NCI-H226 (cell line): ENCODE measurements around the gene NUDT17.
A peak's percentile ranks its signal among the peaks of the same experiment; 100 is the strongest.

Experiments
- DNase-seq: peaks from one replicate; pipeline ENCODE4 v3.0.0-alpha.2; 2015

Gene NUDT17

GRCh38 chr1:145849356-145850160 is 4.1 kb downstream of the NUDT17 start:
- peak; percentile 91 for DNase-seq

- DNase-seq = no peak
These were observed 10.1 kb downstream of the NUDT17 start for GRCh38 chr1:145855426-145855948.

- no peak for DNase-seq
These were observed 11.7 kb downstream of the NUDT17 start for GRCh38 chr1:145857170-145857569.

GRCh38 chr1:145858238-145858900 is 12.9 kb downstream of the NUDT17 start:
- DNase-seq = peak; percentile 25

- peak; percentile 91 for DNase-seq
These were observed 13.6 kb downstream of the NUDT17 start, which contains the start of gene PIAS3 for GRCh38 chr1:145858901-145859490. Gene PIAS3, minus strand, starts transcription at chr1:145859081. Its CDS starts 91 bp downstream, at chr1:145858990.

- DNase-seq = peak; percentile 87
These were observed 14.1 kb downstream of the NUDT17 start for GRCh38 chr1:145859491-145860023.

- no peak for DNase-seq
These were observed 18.0 kb downstream of the NUDT17 start for GRCh38 chr1:145863282-145864018.

- no peak for DNase-seq
These were observed 22.8 kb downstream of the NUDT17 start for GRCh38 chr1:145868232-145868631.

GRCh38 chr1:145871994-145872924 is 26.8 kb downstream of the NUDT17 start:
- DNase-seq = no peak

GRCh38 chr1:145874646-145875045 is 29.2 kb downstream of the NUDT17 start:
- no peak for DNase-seq

GRCh38 chr1:145877923-145878486 is 32.6 kb downstream of the NUDT17 start:
- peak; percentile 73 for DNase-seq

- DNase-seq = peak; percentile 35
These were observed 33.3 kb downstream of the NUDT17 start for GRCh38 chr1:145878724-145879123.

- DNase-seq = no peak
These were observed 34.3 kb downstream of the NUDT17 start for GRCh38 chr1:145879775-145880174.

- DNase-seq = peak; percentile 37
These were observed 39.2 kb downstream of the NUDT17 start for GRCh38 chr1:145884675-145885074.

- DNase-seq = peak; percentile 73
These were observed 40.4 kb downstream of the NUDT17 start, which contains the start of gene ANKRD35 for GRCh38 chr1:145885738-145886287. Gene ANKRD35, minus strand, starts transcription at chr1:145885866. Its CDS starts 108 bp downstream, at chr1:145885758.

GRCh38 chr1:145886390-145886789 is 41.0 kb downstream of the NUDT17 start:
- no peak for DNase-seq

GRCh38 chr1:145886816-145887215 is 41.4 kb downstream of the NUDT17 start:
- DNase-seq = no peak

GRCh38 chr1:145887631-145888030 is 42.2 kb downstream of the NUDT17 start:
- DNase-seq = no peak

GRCh38 chr1:145889722-145890121 is 44.3 kb downstream of the NUDT17 start:
- DNase-seq = no peak

- no peak for DNase-seq
These were observed 45.7 kb downstream of the NUDT17 start for GRCh38 chr1:145891143-145891542.
